Hematopoietic multipotent progenitor cell treated with erythropoietin and hydrocortisone succinate and interleukin-3 and kit ligand, for 8 days (in vitro differentiated cells): ENCODE results near the gene ANXA10.
"Not testable (repeated sequence)": the region's sequence is repeated elsewhere in the genome, so short reads cannot be mapped to it uniquely, and the experiment has no call there.

Source experiments
- DNase-seq: peaks from one replicate; pipeline ENCODE4 v3.0.0-alpha.2; 2015

ANXA10 gene

DNA sequence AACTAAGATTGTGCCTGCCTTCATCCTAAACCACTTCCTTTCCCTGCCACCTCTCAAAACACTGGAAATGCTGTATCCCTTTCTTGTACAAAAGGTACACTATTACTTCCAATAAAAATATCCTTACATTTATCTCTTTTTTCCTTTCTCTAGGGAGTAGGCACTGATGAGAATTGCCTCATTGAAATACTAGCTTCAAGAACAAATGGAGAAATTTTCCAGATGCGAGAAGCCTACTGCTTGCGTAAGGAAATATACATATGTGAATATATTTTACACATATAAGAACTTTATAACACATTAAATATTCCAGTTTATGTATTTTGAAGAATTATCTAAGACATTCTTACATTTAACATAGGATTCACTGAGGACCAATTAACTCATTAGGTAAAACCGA is 71.7 kb downstream of the ANXA10 start:
- no peak for DNase-seq

DNA sequence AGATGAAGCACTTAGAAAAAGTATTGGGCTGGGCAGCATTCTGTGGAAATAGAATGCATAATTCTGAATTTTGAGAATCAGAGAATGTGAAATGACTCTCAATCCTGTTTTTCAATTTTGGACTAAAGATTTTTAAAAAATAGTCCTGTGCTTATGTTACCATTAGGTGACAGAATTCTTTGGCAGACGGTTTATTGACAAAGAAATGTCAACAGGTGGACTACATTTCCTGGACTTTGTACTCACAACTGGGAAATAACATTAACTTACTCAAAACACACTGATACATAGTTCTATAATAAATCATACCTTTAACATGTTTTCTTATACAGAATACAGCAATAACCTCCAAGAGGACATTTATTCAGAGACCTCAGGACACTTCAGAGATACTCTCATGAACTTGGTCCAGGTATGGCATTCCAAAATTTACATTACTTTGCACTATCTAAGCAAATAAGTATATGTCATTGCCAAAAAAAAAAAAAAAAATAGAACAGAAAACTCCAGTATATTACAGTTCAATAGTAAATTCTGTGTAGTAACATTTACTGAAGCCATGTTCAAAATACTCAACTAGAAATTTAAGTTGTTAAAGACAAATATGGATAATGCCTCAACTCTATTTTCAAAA is 72.7 kb downstream of the ANXA10 start:
- no peak for DNase-seq

DNA sequence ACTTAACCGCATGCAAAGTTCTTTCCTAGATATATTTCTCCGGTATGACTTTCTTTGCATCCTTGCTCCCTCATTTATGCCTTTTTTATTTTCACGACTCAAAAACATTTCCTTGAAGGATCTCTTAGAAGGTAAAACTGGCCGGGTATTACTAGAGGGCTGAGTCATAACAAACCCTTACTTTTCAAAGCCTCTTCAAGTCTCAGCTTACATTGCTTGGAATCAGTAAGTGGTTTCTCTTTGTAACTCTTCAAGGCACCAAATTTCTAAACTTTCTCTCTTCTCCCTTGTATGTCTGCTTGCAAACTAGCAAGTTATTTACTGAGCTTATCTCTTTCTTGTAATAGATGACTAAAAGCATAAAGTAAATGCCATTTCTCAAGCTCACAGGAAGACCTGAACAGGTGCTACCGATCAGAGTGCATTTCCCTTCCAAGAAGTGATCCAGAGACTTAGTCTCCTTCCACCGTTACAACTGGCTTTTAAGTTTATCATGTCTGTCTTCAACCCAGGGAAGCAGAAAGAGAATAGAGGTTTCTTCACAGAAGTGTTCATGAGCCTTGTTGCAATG is 75.5 kb downstream of the ANXA10 start:
- DNase-seq = no peak

DNA sequence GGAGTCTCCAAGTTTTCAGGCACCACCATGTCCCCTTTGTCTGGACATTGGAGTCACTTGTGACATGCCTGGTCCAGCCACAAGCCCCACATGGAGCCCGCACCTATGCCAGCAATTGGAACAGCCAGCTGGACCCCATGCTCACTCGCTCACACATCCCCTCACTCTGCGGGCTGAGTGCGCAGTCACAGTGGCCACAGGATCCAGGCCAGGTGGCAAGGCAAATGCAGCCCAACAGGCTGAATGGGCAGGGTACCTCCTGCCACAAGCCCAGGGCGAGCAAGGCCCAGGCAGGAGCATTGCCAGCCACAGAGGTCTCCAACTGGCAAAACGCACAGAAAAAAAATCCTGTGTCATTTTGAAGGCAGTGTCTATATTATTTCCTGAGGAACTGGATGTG is 82.0 kb downstream of the ANXA10 start:
- no peak for DNase-seq

DNA sequence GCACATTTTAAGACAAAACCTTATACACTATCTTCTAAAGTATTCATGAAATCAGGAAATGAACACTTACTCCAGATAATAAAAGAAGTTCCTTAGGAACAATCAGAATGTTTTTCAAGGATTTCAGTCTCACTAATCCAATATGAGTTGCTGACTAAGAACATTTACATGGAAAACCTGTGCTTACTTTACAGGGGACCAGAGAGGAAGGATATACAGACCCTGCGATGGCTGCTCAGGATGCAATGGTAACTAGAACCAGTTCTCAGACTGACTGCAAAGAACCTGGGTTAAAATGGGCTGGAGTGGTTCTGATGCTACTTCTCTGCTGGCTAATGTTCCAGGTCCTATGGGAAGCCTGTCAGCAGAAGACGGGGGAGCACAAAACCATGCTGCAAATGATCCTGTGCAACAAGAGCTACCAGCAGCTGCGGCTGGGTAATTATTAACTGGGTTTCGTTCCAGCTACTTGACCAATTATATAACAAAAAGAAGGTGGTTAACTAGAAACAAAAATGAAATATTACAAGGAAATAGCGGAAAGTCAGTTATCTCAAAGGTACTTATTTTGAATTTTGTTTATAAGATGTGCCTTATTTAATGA is 85.3 kb downstream of the ANXA10 start:
- no peak for DNase-seq

DNA sequence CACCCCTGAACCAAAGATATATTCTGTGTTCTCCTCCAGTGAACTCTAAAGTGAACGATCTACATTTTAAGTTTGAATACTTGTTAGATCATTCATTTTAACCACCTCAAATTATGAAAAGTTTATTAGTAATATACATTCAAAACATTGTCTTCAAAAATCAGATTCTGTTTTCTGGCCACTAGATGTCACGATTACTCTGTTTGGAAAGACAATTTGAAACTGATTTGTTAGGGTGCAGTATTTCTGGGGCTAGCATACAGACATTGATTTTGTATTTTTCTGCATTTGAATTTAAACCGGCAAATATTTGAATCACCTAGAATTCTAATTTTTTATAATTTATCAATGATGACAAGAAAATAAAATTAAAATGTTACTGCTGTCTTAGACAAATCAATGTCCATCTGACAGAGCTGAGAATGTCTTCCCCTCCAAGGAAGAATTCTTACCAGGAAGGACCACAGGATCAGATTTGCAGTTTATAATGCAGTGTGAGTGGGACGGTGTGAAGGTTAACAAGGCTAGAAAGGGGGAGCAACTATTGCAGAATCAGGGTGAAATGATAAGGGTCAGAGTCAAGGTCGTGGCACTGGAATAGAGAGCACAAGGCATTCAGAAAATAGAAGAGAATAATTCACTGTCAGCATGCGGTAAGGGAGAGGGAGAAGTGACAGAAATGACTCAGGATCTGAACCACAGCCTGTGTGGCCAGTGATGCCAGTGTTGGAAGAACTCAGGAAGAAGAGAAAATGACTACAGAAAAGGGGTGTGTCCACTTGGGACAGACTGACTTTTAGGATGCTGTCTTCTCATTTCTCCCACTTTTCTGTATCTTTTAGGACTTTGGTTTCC is 91.6 kb downstream of the ANXA10 start:
- peak; percentile 56 for DNase-seq

DNA sequence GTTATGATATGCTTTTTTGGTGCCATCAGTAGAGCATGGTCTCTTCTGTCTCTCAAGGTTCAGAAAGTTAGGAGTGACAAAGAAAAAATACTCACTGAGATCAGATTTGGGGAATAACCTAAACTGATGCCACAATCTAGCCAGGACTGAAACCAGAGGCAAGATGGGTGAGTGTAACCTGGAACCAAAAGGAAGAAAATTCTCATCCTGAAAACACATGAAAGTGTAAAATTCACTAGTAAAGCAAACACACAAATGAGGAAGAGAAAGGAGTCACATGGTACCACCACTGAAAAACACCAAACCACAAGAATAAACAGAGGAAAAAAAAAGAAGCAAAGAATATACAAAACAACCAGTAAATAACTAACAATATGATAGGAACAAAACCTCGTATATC is 96.4 kb downstream of the ANXA10 start:
- no peak for DNase-seq

DNA sequence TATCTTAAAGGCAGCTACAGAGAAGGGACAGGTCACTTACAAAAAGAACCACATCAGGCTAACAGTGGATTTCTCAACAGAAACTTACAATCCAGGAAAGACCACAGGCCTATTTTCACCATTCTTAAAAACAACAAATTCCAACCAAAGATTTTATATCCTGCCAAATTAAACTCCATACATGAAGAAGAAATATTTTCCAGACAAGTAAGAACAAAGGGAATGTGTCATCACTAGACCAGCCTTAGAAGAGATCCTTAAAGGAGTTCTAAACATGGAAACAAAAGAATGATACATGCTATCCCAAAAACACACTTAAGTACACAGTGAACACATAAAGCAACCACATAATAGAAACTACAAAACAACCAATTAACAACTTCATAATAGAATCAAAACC is 105.6 kb downstream of the ANXA10 start:
- no peak for DNase-seq

DNA sequence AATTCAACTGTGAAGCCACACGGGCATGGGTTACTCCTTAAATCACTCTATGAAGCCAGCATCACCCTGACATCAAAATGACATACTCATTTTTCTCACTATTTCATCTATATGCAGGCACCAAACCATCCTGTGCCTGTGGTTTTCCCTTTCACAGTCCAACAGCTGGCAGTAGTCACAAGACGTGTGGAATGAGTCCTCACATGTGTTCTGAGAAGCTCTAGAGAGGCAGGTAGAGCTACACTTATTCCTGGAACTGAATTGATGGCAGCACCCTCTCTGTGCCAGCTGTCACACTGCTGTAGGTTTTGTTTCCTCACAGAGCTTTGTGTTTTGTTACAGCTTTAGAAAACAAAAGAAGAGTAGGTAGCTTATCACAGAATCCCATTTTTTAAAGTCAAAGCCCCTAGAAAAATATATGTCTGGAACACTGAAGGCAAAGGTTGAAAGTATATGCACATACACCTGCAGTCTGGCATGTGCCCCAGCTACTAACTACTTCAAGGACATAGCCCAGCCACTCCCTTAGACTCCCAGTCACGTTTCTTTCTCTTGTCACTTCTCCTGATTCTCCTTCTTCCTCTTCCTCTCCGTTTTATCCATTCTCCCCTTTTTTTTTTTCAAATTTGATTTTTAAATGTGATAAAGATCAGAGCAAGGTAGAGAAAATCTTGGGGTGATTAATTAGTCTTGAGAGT is 107.1 kb downstream of the ANXA10 start:
- no peak for DNase-seq

DNA sequence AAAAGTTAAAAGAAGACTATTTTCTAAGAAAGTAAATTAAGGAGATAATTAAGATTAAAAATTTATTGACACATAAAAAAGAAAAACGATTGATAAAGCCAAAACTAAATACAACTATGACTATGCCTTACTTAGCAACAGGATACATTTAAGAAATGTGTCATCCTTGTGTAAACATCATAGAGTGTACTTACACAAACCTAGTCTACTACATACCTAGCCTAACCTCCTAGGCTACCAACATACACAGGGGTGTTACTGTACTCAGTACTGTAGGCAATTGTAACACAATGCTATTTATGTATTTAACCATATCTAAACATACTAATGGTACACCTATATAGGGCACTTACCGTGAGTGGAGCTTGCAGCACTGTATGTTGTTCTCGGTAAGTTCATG is 108.3 kb downstream of the ANXA10 start:
- no peak for DNase-seq

DNA sequence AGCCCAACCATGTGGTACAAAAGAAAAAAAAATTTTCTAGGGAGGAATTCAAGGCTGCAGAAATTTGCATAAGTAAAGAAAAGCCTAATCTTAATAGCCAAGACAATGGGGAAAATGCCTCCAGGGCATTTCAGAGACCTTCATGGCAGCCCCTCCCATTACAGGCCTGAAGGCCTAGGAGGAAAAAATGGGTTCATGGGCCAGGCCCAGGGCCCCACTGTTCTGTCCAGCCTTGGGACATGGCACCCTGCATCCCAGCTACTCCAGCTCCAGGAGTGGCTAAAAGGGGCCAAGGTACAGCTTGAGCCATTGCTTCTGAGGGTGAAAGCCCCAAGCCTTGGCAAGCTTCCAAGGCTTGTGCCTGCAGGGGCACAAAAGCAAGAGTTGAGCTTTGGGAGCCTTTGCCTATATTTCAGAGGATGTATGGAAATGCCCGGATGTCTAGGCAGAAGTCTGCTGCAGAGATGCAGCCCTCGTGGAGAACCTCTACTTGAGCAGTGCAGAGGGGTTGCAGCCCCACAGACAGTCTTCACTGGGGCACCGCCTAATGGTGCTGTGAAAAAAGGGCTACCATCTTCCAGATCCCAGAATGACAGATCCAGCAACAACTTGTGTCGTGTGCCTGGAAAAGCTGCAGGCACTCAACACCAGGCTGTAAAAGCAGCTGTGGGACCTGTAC is 111.0 kb downstream of the ANXA10 start:
- DNase-seq = no peak

DNA sequence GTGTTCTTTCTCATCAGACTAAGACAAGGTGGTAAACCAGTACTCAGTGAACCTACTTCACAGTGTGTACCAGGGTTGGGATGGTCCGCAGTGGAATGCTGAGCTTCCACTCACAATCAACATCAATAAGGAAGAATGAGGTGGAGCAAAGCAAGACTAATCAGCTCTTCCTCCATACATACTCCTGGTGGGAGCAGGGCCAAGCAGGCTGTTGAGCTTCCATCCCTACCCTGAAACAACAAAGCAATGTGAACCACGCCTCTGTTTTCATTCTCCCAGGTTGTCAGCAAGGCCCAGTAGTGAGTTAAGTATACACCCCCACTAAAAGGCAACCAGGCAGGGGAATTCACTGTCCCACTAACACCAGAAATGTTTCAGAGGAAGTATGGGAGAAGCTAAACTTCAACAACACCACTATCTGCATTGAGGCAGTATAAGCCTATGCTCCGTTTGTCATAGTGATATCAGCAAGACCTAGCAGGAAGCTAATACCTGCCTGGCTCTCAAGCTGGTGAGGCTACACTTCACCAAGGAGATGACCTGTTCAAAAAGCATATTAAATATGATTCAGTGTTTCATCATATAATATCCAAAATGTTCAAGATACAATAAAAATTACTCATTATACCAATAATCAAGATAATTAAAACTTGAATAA is 116.7 kb downstream of the ANXA10 start:
- no peak for DNase-seq

DNA sequence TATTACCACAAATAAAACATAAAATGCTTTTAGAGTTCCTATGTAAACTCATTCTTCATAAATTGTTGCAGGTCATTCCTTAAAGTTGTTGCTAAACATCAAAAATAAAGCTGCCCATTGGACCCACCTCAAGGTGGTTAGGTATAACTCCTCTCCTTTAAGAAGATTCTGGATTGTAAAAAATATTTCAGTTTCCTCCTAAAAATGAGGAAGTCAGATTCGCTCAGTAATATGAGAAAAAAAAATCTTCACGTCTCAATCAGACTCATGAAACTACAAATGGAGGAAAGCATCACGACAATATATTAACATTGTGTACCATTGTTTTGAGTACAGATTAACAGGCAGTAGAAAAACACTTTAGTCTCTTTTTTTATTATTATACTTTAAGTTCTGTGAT is 120.3 kb downstream of the ANXA10 start:
- DNase-seq = no peak

DNA sequence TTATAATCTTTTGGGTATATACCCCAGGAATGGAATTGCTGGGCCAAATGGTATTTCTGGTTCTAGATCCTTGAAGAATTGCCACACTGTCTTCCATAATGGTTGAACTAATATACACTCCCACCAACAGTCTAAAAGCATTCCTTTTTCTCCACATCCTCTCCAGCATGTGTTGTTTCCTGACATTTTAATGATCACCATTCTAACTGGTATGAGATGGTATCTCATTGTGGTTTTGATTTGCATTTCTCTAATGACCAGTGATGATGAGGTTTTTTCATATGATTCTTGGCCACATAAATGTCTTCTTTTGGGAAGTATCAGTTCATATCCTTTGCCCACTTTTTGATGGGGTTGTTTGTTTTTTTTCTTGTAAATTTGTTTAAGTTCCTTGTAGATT is 121.2 kb downstream of the ANXA10 start:
- DNase-seq = not testable (repeated sequence)

DNA sequence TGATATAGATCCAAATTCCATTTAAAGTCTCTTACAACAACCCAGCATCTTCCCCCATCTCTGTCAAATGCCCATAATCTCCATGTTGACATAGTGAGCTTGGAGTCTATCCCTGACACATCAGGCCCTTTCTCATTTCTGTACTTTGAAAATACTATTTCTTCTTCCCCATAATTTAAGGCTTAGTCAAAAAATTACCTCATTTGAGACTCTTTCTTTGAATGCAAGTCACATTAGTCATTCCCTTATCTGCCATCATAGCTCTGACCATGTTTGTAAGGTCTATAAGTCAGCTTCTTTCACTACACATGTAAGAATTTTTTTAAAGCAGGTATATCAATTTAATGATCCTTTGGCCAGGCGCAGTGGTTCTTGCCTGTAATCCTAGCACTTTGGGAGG is 126.3 kb downstream of the ANXA10 start:
- DNase-seq = no peak

DNA sequence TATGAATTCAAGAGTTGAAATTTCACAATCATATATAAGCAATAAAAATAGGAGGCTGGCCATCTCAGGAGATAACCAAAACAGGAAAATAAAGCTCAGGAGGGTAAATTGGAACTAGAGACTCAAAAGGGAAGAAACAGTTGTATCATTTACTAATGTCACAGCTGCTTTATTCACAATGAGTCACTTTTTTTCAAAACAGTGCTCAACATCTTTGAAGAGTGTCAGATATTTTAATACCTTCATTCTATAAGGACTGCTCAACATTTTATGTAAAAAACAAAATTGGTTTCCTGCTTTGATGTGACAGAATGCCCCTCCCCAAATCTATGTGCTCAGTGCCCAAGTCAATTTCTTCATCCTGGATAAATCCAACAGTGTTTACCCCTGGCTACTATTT is 128.6 kb downstream of the ANXA10 start:
- DNase-seq = no peak

DNA sequence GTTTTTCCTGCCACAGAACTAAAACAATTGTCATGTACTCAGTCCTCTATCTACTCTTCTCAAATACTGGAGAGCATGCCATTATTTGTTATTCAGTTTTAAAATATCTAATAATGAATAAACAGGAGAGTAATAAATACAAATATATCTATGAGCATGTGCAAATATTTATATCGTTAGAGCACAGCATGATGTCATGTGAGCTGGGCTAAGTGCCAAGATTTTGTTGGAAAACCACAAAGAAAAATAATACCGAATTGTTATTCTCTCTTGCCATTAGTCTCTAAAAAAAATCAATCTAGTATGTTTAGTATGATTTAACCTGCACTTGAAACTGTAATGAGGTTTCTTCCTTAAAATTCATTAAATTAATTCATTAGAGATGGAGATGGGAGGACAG is 129.0 kb downstream of the ANXA10 start:
- DNase-seq = peak; percentile 57
